IMR-90 (cell line): ENCODE measurements around the gene PHKG2. TPM values are rescaled to one million over a fixed set of nuclear protein-coding genes. Genes with fewer than 3 reads are reported as not detected.

Experiments
- ATAC-seq: fragments of 200-7000 bp; cut with Tn5 transposase; 2 replicates; pipeline ENCODE4 v1.9.1; 2020; ENCODE audit warnings: low read depth, mild to moderate bottlenecking, moderate library complexity
- BruUV-seq: library from RNA; stranded (reverse); fragments of 400-500 nt; replicated peaks from 2 replicates; lab custom pipeline; 2021; lab: Mats Ljungman, UMichigan
- CTCF ChIA-PET: fragments of 300-600 bp; formaldehyde crosslinking; extraction: SDS; loops from one replicate; lab custom pipeline; 2021; ENCODE audit warnings: antibody characterized with exemption; lab: Yijun Ruan, JAX
- POLR2A ChIA-PET: fragments of 300-600 bp; sonication (Branson Sonifier 250); formaldehyde crosslinking; loops from one replicate; lab custom pipeline; 2022; ENCODE audit warnings: antibody characterized with exemption; ENCODE audit not compliant: unreplicated experiment; lab: Charles Lee
- DNase-seq: peaks from one replicate; pipeline ENCODE4 v3.0.0; 2013
- H2AFZ ChIP-seq: replicated peaks from 2 replicates; pipeline ENCODE3; 2013; ENCODE audit warnings: low read length, mild to moderate bottlenecking; ENCODE audit not compliant: poor library complexity
- H2AK5ac ChIP-seq: 2 replicates; pipeline ENCODE4 v1.6.1; 2013; ENCODE audit warnings: low read depth, low read length, inconsistent platforms
- H2AK9ac ChIP-seq: replicated peaks from 2 replicates; pipeline ENCODE3; 2013; ENCODE audit warnings: mild to moderate bottlenecking, low read depth, low read length, moderate library complexity; ENCODE audit not compliant: poor library complexity
- H2BK120ac ChIP-seq: 2 replicates; pipeline ENCODE4 v1.6.1; 2013; ENCODE audit warnings: low read depth, low read length, inconsistent platforms
- H2BK15ac ChIP-seq: 3 replicates; pipeline ENCODE4 v1.6.1; 2013; ENCODE audit warnings: low read depth, low read length, inconsistent platforms
- H2BK20ac ChIP-seq: 2 replicates; pipeline ENCODE4 v1.6.1; 2013; ENCODE audit warnings: low read depth, mild to moderate bottlenecking, inconsistent platforms, low read length, moderate library complexity
- H2BK5ac ChIP-seq: 2 replicates; pipeline ENCODE4 v1.6.1; 2013; ENCODE audit warnings: mild to moderate bottlenecking, low read depth, low read length, inconsistent platforms; ENCODE audit not compliant: poor library complexity, severe bottlenecking
- H3K14ac ChIP-seq: replicated peaks from 2 replicates; pipeline ENCODE4 v1.6.1; 2013; ENCODE audit warnings: low read depth, low read length, inconsistent platforms
- H3K18ac ChIP-seq: 2 replicates; pipeline ENCODE4 v1.6.1; 2013; ENCODE audit warnings: low read depth, low read length, control low read depth
- H3K23ac ChIP-seq: 2 replicates; pipeline ENCODE4 v1.6.1; 2013; ENCODE audit warnings: low read depth, low read length, inconsistent platforms
- H3K27ac ChIP-seq: 2 replicates; pipeline ENCODE4 v1.5.1; 2013; ENCODE audit warnings: mild to moderate bottlenecking, control low read depth, low read length; ENCODE audit not compliant: insufficient read depth
- H3K27me3 ChIP-seq: 2 replicates; pipeline ENCODE4 v1.6.1; 2013; ENCODE audit warnings: low read length; ENCODE audit not compliant: control insufficient read depth, insufficient read depth
- H3K36me3 ChIP-seq: 2 replicates; pipeline ENCODE4 v1.6.1; 2013; ENCODE audit warnings: low read length, mixed read lengths; ENCODE audit not compliant: control insufficient read depth, insufficient read depth
- H3K4ac ChIP-seq: 2 replicates; pipeline ENCODE4 v1.6.1; 2013; ENCODE audit warnings: low read depth, low read length, inconsistent platforms
- H3K4me1 ChIP-seq: 2 replicates; pipeline ENCODE4 v1.6.1; 2013; ENCODE audit warnings: low read length, mixed read lengths; ENCODE audit not compliant: control insufficient read depth, insufficient read depth
- H3K4me2 ChIP-seq: 2 replicates; pipeline ENCODE4 v1.6.1; 2013; ENCODE audit warnings: low read depth, mild to moderate bottlenecking, control low read depth, low read length, moderate library complexity
- H3K4me3 ChIP-seq: 2 replicates; pipeline ENCODE4 v1.5.1; 2013; ENCODE audit warnings: low read depth, mild to moderate bottlenecking, control low read depth, low read length, moderate library complexity; ENCODE audit not compliant: insufficient read depth
- H3K56ac ChIP-seq: 2 replicates; pipeline ENCODE4 v1.6.1; 2013; ENCODE audit warnings: low read length, inconsistent platforms; ENCODE audit not compliant: insufficient read depth; ENCODE audit errors: extremely low read depth
- H3K79me1 ChIP-seq, 2 experiments: 2 replicates each; pipeline ENCODE4 v1.6.1; 2013; ENCODE audit warnings: low read length in 2 of 2, inconsistent platforms in 1 of 2, low read depth in 1 of 2
- H3K9ac ChIP-seq: 2 replicates; pipeline ENCODE4 v1.6.1; 2013; ENCODE audit warnings: low read depth, low read length, control low read depth
- H3K9me1 ChIP-seq: 2 replicates; pipeline ENCODE4 v1.6.1; 2013; ENCODE audit warnings: low read length, inconsistent platforms; ENCODE audit not compliant: insufficient read depth
- H3K9me3 ChIP-seq: 2 replicates; pipeline ENCODE4 v1.6.1; 2013; ENCODE audit warnings: low read length; ENCODE audit not compliant: control insufficient read depth, insufficient read depth
- H4K20me1 ChIP-seq: 2 replicates; pipeline ENCODE4 v1.6.1; 2013; ENCODE audit warnings: low read length, inconsistent platforms; ENCODE audit not compliant: insufficient read depth
- H4K5ac ChIP-seq: 2 replicates; pipeline ENCODE4 v1.6.1; 2013; ENCODE audit warnings: mild to moderate bottlenecking, low read depth, low read length, control low read depth
- H4K8ac ChIP-seq, 2 experiments: 2 replicates each; pipeline ENCODE4 v1.6.1; 2013; ENCODE audit warnings: low read depth in 2 of 2, low read length in 2 of 2, control low read depth in 1 of 2, inconsistent platforms in 1 of 2
- H4K91ac ChIP-seq: 2 replicates; pipeline ENCODE4 v1.6.1; 2013; ENCODE audit warnings: low read depth, low read length, inconsistent platforms; ENCODE audit not compliant: insufficient read depth
- BHLHE40 ChIP-seq: fragments of 150-350 bp; IDR thresholded peaks from 2 replicates; pipeline ENCODE4 v1.6.1; 2016; ENCODE audit warnings: mild to moderate bottlenecking, low read depth, low read length
- CEBPB ChIP-seq: IDR thresholded peaks from 2 replicates; pipeline ENCODE4 v1.6.1; 2012; ENCODE audit warnings: low read depth, low read length, improper control_type of control experiment
- CHD1 ChIP-seq: IDR thresholded peaks from 2 replicates; pipeline ENCODE4 v1.6.1; 2012; ENCODE audit warnings: low read depth, low read length, improper control_type of control experiment
- CTCF ChIP-seq: conservative IDR thresholded peaks from 2 replicates; pipeline ENCODE4 v1.5.1; 2012; ENCODE audit warnings: mild to moderate bottlenecking, low read depth, low read length, improper control_type of control experiment
- ELK1 ChIP-seq: fragments of 150-350 bp; IDR thresholded peaks from 2 replicates; pipeline ENCODE4 v1.6.1; 2016; ENCODE audit warnings: low read depth, mild to moderate bottlenecking, low read length, moderate library complexity, borderline replicate concordance
- FOS ChIP-seq: fragments of 150-350 bp; IDR thresholded peaks from 2 replicates; pipeline ENCODE4 v1.6.1; 2016; ENCODE audit warnings: low read depth, low read length
- MAFK ChIP-seq: IDR thresholded peaks from 2 replicates; pipeline ENCODE4 v1.6.1; 2012; ENCODE audit warnings: low read depth, low read length, improper control_type of control experiment
- MAZ ChIP-seq: IDR thresholded peaks from 2 replicates; pipeline ENCODE4 v1.6.1; 2012; ENCODE audit warnings: low read depth, mild to moderate bottlenecking, low read length, improper control_type of control experiment, moderate library complexity, borderline replicate concordance
- MXI1 ChIP-seq: IDR thresholded peaks from 2 replicates; pipeline ENCODE4 v1.6.1; 2012; ENCODE audit warnings: low read depth, mild to moderate bottlenecking, low read length, moderate library complexity, borderline replicate concordance
- NFE2L2 ChIP-seq: fragments of 150-350 bp; IDR thresholded peaks from 2 replicates; pipeline ENCODE4 v1.6.1; 2016; ENCODE audit warnings: low read depth, mild to moderate bottlenecking, low read length
- POLR2A ChIP-seq: IDR thresholded peaks from 2 replicates; pipeline ENCODE4 v1.6.1; 2012; ENCODE audit warnings: mild to moderate bottlenecking, low read depth, low read length
- RAD21 ChIP-seq: IDR thresholded peaks from 2 replicates; pipeline ENCODE4 v1.6.1; 2012; ENCODE audit warnings: low read length, improper control_type of control experiment
- RCOR1 ChIP-seq: IDR thresholded peaks from 2 replicates; pipeline ENCODE4 v1.6.1; 2012; ENCODE audit warnings: mild to moderate bottlenecking, low read length, improper control_type of control experiment; ENCODE audit not compliant: insufficient replicate concordance
- RFX5 ChIP-seq: IDR thresholded peaks from 2 replicates; pipeline ENCODE4 v1.8.0; 2012; ENCODE audit warnings: low read depth, mild to moderate bottlenecking, low read length, moderate library complexity
- SMC3 ChIP-seq: fragments of 150-350 bp; IDR thresholded peaks from 2 replicates; pipeline ENCODE4 v1.6.1; 2016; ENCODE audit warnings: low read depth, mild to moderate bottlenecking, antibody characterized with exemption, low read length, moderate library complexity
- USF2 ChIP-seq: fragments of 150-350 bp; IDR thresholded peaks from 2 replicates; pipeline ENCODE4 v1.6.1; 2017; ENCODE audit warnings: mild to moderate bottlenecking, antibody characterized with exemption, low read length, low read depth
- whole genome bisulfite sequencing, 2 experiments: methylation state at CpG; one replicate each; pipeline versions ENCODE4 v1.1.5 to v1.1.7; 2013; ENCODE audit warnings: missing lambda C conversion rate in 2 of 2; ENCODE audit not compliant: insufficient read length in 1 of 2; ENCODE audit errors: extremely low coverage in 2 of 2; 5-methylcytosine and 5-hydroxymethylcytosine counted together
- dilution Hi-C: fragments of 300-500 bp; cut with HindIII; formaldehyde crosslinking; loops from one replicate; pipeline ENCODE4 v1.14.3; 2018; ENCODE audit warnings: low sequenced_read_pairs; ENCODE audit not compliant: unreplicated experiment
- in situ Hi-C: fragments of 300-500 bp; cut with MboI; formaldehyde crosslinking; loops from 3 replicates; pipeline ENCODE4 v1.14.3; 2019; ENCODE audit warnings: low sequenced_read_pairs, inconsistent platforms, mixed read lengths
- intact Hi-C: fragments of 100-400 bp; cut with micrococcal nuclease; formaldehyde crosslinking; loops from 2 replicates; pipeline ENCODE4 v1.10.0; 2022
- polyA plus RNA-seq, 3 experiments: library from polyadenylated mRNA; depleted of rRNA; stranded (reverse); fragments of >200 nt; gene quantifications; 2 replicates each; pipeline ENCODE4 v1.2.3, GENCODE V29; 2012; ENCODE audit warnings: low replicate concordance in 1 of 3
- total RNA-seq: library from RNA; depleted of rRNA; stranded (reverse); fragments of >200 nt; gene quantifications from 2 replicates; pipeline ENCODE4 v1.2.3, GENCODE V29; 2012

PHKG2 gene
- total and polyA plus RNA-seq, 2 of the 4 experiments (the other 2 are of a cell fraction): 26.0 to 38.9 TPM

- Histone ChIP-seq H2BK20ac (no peak overlapping the region), H3K9ac (no peak overlapping the region), H3K27ac (no peak overlapping the region), H4K8ac (no peak overlapping the region), H3K4me3 (no peak overlapping the region), H3K18ac (no peak overlapping the region), H2BK120ac (no peak overlapping the region), H4K5ac (no peak overlapping the region), H2AK5ac (no peak overlapping the region), H2BK5ac (no peak overlapping the region), H3K23ac (no peak overlapping the region), H3K27me3 (no peaks in the 10 kb centered on the region), H3K9me3 (no peaks in the 10 kb centered on the region), H2AFZ (no peak overlapping the region), H3K9me1 (no peaks in the 10 kb centered on the region; the same call in 1 of the 2 replicates), H3K14ac (no peak overlapping the region), H4K20me1 (peaks cover 3% of the 10 kb centered on the region), H2BK15ac (no peak overlapping the region), H3K56ac (no peak overlapping the region), H3K4ac (no peak overlapping the region), H3K79me1 (peaks cover 24 to 36% of the 10 kb centered on the region in 2 experiments), H4K91ac (no peak overlapping the region), H3K36me3 (peaks cover 62% of the 10 kb centered on the region), H3K4me1 (no peaks in the 10 kb centered on the region), H2AK9ac (no peak overlapping the region), H3K4me2 (no peak overlapping the region)
- CTCF ChIA-PET: no interaction called here
- dilution Hi-C loops (no loop called here), intact Hi-C loops (no loop called here), in situ Hi-C loops (no loop called here)
- WGBS, 2 experiments: no CpG with 5 or more reads among the region's 6 CpGs
- no peak for TF ChIP-seq MXI1
- TF ChIP-seq MAFK: no peak
- TF ChIP-seq BHLHE40: no peak
- no peak for TF ChIP-seq CTCF
- TF ChIP-seq CEBPB: no peak
- no peak for TF ChIP-seq ELK1
- no peak for TF ChIP-seq NFE2L2
- no peak for TF ChIP-seq MAZ
- TF ChIP-seq SMC3: no peak
- TF ChIP-seq FOS: no peak
- TF ChIP-seq RFX5: no peak
- no peak for TF ChIP-seq RCOR1
- no peak for TF ChIP-seq CHD1
- TF ChIP-seq POLR2A: no peak
- TF ChIP-seq RAD21: no peak
- TF ChIP-seq USF2: no peak
- DNase-seq: no peak
- POLR2A ChIA-PET: no interaction called here
- BruUV-seq: no TSS peak
- no peak for ATAC-seq
Measured at GRCh38 chr16:30728321-30728720, 19.9 kb upstream of the PHKG2 start.
